ENCODE measurements around the gene ATP2B3.

Gene ATP2B3

DNA sequence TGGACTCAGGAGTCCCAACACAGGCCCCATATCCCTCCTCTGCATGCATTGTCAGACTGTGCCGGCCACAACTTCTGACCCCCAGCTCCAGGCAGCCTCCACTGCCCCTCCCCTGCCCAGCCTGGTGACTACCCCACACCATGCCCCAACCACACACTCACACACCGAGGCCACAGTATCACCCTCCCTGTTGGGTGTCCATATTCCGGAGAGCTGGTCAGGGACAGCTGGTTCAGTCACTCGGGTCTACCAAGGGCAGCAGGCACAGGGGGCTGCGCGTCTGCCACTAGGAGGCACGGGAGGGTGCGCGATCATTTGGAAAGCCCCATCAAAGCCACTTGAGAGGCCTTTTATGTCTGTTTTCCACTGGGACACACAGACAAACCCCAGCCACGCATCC, 55.2 kb downstream of the ATP2B3 start:
- no peak for DNase-seq (ENCODE audit: low read depth)

DNA sequence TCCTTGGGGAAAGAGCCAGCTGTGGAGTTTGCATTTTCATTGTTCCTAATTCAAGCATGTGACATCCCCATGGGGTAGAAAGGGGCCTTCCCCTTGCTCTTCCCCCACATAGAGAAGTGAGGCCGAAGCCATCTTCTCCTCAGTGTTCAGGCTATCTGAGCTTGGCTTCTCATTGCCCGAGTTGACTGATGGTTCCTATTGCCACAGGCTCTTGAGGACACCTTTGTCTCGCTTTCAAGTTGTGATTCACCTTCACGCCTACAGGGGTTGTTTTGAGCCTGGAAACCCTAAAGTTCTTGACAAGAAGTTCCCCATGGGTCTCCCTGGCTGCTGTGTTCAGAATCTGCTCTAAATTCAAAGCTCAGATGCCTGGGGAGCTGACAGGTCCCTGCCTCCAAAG, 56.5 kb downstream of the ATP2B3 start:
- DNase-seq (ENCODE audit: low read depth): no peak

DNA sequence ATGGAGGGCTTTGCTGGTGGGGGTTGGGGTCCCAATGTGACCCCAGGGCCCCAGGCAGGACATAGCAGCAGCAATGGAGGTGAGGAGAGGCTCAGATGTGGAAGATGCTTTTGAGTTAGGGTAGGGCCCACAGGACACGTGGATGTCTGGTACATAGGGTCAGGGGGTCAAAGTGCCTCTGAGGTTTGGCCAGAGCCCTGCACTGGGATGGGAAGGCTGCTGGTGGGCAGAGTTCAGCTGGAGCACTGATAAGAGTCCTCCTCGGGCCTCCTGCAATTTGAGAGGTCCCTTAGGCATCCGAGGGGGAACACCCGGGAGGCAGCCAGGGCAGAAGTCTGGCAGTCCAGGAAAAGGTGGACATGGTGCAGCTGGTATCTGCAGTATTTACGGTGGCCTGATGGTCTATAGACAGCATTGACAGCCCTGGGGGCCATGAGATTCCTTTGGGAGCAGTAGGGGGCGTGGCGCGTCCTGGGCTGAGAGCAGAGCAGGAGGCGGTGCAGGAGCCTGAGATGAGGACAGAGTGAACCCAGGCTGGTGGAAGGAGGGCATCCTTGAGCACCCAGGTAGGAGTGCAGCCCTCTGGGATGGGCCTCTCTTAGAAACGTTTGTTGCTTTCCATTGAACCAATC, 58.9 kb downstream of the ATP2B3 start:
- no peak for DNase-seq (ENCODE audit: low read depth)

GRCh38 chrX:153576961-153577360, 59.5 kb downstream of the ATP2B3 start:
- no peak for DNase-seq (ENCODE audit: low read depth)

GRCh38 chrX:153578200-153578835, 60.9 kb downstream of the ATP2B3 start:
- no peak for DNase-seq (ENCODE audit: low read depth)

DNA sequence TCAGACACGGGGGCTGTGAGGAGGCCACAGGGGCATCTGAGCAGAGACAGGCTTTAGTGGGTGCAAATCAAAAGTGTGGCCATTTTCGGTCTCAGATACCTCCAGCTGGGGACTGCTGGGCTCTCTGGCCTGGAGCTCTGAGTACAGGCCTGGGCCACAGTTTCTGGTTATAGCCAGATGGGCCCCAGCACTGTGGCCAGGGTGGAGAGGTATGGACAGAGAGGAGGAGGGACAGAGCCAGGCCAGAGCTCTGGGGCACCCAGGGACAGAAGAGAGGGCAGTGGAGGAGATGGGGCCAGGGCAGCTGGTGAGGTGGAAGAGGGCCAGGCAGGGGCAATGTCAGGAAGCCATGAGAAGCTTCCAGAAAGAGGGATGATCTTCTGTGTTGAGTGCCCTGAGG, 61.4 kb downstream of the ATP2B3 start:
- DNase-seq (ENCODE audit: low read depth): no peak

- no peak for DNase-seq (ENCODE audit: low read depth)
Observed at GRCh38 chrX:153580700-153581386, 63.4 kb downstream of the ATP2B3 start.

- peak; percentile 48 for DNase-seq (ENCODE audit: low read depth)
Observed at GRCh38 chrX:153582896-153583295, 65.5 kb downstream of the ATP2B3 start.

GRCh38 chrX:153583433-153583832, 66.0 kb downstream of the ATP2B3 start:
- DNase-seq (ENCODE audit: low read depth): no peak

DNA sequence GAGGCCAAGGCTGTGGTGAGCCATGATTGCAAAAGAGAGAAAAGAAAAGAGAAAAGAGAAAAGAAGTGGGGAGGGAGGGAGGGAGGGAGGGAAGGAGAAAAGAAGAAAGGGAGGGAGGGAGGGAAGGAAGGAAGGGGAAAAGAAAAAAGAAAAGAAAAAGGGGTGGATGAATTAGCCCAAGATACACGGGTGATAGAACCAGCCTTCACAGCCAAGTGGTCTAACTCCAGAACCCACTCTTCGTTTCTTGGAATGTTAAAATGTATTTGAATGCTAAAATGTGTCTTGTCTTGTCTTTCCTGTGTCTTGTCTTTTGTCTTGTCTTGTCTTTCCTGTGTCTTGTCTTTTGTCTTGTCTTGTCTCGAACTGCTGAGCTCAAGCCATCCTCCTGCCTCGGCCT, 68.4 kb downstream of the ATP2B3 start:
- DNase-seq (ENCODE audit: low read depth): no peak

DNA sequence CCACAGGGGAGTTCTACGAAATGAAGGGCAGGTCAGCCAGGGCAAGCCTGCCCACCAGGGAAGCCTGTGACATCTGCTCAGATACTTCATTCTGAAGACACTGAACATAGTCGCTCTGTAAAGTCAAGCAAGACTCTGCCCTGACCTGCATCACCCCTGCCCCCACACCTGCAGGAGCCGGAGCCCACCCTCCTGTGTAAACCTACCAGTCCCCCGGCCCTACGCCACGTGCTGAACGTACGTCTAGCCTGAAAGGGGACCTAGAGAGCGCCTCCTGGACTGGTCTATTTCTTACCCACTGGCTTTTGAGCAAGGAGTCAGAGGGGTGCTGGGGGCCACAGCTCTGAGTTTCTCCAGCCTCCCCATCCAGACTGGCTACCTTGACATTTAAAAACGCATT, 69.9 kb downstream of the ATP2B3 start:
- no peak for DNase-seq (ENCODE audit: low read depth)

GRCh38 chrX:153588021-153588781, 70.8 kb downstream of the ATP2B3 start:
- DNase-seq (ENCODE audit: low read depth): no peak

GRCh38 chrX:153588782-153589446, 71.5 kb downstream of the ATP2B3 start:
- DNase-seq (ENCODE audit: low read depth): no peak

DNA sequence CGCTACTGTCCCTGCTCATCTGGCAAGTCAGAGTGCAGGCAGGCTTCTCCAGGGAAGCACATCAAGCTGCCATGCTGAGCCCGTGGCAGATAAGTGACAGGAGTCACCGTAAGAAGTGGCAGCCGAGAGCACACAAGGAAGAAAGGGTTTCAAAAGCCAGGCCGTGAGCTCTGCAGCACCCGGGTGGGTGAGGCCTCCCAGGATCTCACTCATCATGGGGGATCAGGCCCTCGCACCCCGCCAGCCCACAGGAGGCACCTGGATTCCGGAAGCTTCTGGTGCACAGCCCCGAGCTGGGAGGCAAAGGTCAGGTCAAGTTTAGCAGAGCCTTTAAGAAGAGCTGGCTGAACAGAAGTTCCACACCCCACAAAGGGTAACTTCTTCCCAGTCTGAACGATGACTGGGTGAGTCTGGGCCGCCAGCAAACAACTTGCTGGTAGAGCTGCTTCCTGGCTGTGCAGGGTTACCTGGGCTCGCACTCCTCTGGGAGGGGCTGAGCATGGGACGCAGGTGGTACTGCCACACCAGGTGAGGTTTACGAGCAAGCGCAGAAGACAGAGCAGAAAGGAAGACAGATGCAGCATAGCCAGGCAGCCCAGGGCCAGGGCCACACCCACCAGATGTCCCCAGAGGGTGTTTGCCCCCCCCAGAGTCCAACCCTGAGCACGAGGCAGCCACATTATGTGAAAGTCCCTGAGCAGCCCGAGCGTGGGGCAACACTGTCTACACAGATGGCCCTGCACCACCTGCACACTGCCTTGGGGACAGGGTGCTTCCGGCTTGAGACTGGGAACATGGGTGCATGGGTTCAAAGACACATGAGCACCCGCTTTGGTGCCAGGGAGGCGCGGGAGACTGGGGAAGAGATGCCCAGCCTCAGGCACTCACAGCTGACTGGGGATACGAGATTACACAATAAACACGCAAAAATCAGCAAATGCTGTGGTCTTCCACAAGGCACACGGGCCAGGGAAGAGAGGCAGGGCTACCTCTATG, 73.8 kb downstream of the ATP2B3 start:
- DNase-seq (ENCODE audit: low read depth): no peak

GRCh38 chrX:153592091-153592833, 74.8 kb downstream of the ATP2B3 start:
- DNase-seq (ENCODE audit: low read depth): no peak

DNA sequence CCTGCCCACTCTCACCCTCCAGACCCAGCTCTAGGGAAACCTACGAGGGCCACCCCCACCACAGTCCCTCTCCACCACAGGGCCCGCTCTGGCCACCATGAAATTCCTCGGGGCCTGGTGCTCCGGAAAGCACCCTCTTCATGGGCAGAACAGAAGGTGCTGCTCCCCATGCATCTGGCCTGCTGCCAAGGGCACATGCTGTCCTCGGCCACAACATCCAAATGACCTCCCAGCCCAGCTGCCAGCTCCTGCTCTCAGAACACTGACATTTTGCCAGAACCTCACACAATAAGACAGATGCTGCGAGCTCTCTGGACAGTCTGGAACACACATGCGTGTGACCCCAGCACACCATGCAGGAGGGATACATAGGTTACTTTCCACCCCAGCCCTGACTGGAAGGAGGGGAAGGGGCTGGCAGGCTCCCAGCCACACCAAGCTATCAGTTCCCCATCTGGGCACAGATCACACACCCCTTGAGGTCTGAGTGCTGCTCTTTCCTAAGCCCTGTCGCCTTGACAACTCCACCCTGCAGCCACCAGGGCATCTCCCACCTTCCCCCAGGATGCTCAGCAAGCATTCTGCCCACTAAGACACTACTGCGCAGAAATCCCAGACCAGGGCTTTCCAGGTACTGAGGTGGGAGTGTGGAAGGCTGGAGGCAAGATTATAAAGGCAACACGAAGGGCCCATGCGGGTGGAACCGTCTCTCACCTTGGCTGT, 75.7 kb downstream of the ATP2B3 start:
- DNase-seq (ENCODE audit: low read depth): no peak

DNA sequence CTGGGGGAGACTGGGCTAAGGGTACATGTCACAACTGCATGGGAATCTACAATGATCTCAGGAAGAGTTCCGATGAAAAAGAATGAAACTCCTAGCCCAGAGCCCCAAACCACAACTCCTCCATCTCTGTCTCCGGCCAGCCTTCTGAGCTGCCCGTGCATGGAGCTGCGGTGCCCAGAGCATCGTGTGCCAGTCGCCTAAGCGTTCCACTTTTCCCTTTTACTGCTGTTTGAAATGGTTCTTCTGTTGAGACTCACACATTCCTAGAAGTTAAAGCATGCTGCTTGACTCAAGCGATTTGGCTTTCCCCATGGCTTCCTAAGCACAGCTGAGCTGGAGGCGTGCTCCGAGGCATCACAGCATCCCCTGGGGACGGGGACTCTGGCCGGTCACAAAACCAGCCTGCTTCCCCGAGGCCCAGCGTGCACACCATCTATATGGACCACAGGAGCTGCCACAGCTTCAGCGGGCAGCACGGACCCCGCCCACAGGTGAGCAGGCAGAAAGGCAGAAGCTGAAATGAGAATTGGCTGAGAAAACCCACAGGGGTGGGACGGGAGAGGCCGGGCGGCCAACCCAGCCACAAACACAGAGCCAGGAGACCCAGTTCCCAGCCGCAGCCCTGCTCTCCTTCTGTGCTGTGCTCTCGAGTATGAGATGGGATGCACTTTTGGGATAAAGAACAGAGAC, 76.5 kb downstream of the ATP2B3 start:
- DNase-seq (ENCODE audit: low read depth): no peak

- no peak for DNase-seq (ENCODE audit: low read depth)
Observed at GRCh38 chrX:153595387-153595786, 77.9 kb downstream of the ATP2B3 start.

All from stimulated activated CD8-positive, alpha-beta memory T cell treated with anti-CD3 and anti-CD28 coated beads, Interleukin-4, amount 100 ng/mL, for 24 hours (primary cell).